GM23338 (cell line): Measurements from ENCODE around the gene SMARCA2. TPM values are rescaled to one million over a fixed set of nuclear protein-coding genes. Genes with fewer than 3 reads are reported as not detected.

Experiments used
- ATAC-seq: fragments of 200-7000 bp; cut with Tn5 transposase; 3 replicates; pipeline ENCODE4 v1.9.1; 2020
- DNase-seq: peaks from one replicate; pipeline ENCODE4 v3.0.0-alpha.2; 2015; ENCODE audit warnings: low spot score
- H2AFZ ChIP-seq: fragments of 200-600 bp; sonication (generic); 2 replicates; pipeline ENCODE4 v1.8.0; 2016; ENCODE audit warnings: antibody characterized with exemption, mild to moderate bottlenecking, moderate library complexity
- H3F3A ChIP-seq: fragments of 200-600 bp; sonication (generic); replicated peaks from 2 replicates; pipeline ENCODE4 v1.8.0; 2017; ENCODE audit warnings: antibody characterized with exemption, mixed run types, low read depth
- H3K27ac ChIP-seq: fragments of 200-600 bp; sonication (generic); 2 replicates; pipeline ENCODE4 v1.6.1; 2016; ENCODE audit warnings: low read depth
- H3K27me3 ChIP-seq: fragments of 200-600 bp; sonication (generic); 2 replicates; pipeline ENCODE4 v1.8.0; 2016; ENCODE audit warnings: mild to moderate bottlenecking, mixed run types, moderate library complexity; ENCODE audit not compliant: insufficient read depth
- H3K36me3 ChIP-seq: fragments of 200-600 bp; sonication (generic); 2 replicates; pipeline ENCODE4 v1.8.0; 2016; ENCODE audit warnings: mild to moderate bottlenecking; ENCODE audit not compliant: insufficient read depth
- H3K4me1 ChIP-seq: fragments of 200-600 bp; sonication (generic); 2 replicates; pipeline ENCODE4 v1.8.0; 2016; ENCODE audit warnings: mild to moderate bottlenecking, moderate library complexity; ENCODE audit not compliant: insufficient read depth
- H3K4me2 ChIP-seq: fragments of 200-600 bp; sonication (generic); 2 replicates; pipeline ENCODE4 v1.7.1; 2017; ENCODE audit warnings: mixed run types
- H3K4me3 ChIP-seq: fragments of 200-600 bp; sonication (generic); 2 replicates; pipeline ENCODE4 v1.6.1; 2016; ENCODE audit warnings: mixed run types
- H3K79me2 ChIP-seq: fragments of 200-600 bp; sonication (generic); replicated peaks from 2 replicates; pipeline ENCODE4 v1.8.0; 2017; ENCODE audit warnings: mild to moderate bottlenecking; ENCODE audit not compliant: insufficient read depth
- H3K9me2 ChIP-seq: fragments of 200-600 bp; sonication (generic); 2 replicates; pipeline ENCODE4 v1.8.0; 2017; ENCODE audit not compliant: insufficient read depth
- H4K20me1 ChIP-seq: fragments of 200-600 bp; sonication (generic); replicated peaks from 2 replicates; pipeline ENCODE4 v1.8.0; 2017; ENCODE audit warnings: mild to moderate bottlenecking; ENCODE audit not compliant: insufficient read depth
- H3K27ac Mint-ChIP-seq: 2 replicates; pipeline ENCODE4 v1.8.0; 2020; ENCODE audit warnings: inconsistent platforms, mild to moderate bottlenecking, moderate library complexity, mixed read lengths
- H3K27me3 Mint-ChIP-seq: 3 replicates; pipeline ENCODE4 v1.8.0; 2022; ENCODE audit warnings: low read depth, mild to moderate bottlenecking, moderate library complexity, mixed read lengths, inconsistent platforms; ENCODE audit not compliant: insufficient read depth, poor library complexity
- H3K36me3 Mint-ChIP-seq: 3 replicates; pipeline ENCODE4 v1.8.0; 2021; ENCODE audit warnings: low read depth, mild to moderate bottlenecking, inconsistent platforms, moderate library complexity, mixed read lengths
- H3K4me1 Mint-ChIP-seq: 3 replicates; pipeline ENCODE4 v1.8.0; 2020; ENCODE audit warnings: mild to moderate bottlenecking, inconsistent platforms, mixed read lengths
- H3K4me3 Mint-ChIP-seq: 3 replicates; pipeline ENCODE4 v1.8.0; 2021; ENCODE audit warnings: moderate library complexity, mild to moderate bottlenecking, inconsistent platforms, mixed read lengths
- H3K9me3 Mint-ChIP-seq: 3 replicates; pipeline ENCODE4 v1.8.0; 2020; ENCODE audit warnings: moderate library complexity, mild to moderate bottlenecking, inconsistent platforms, mixed read lengths
- CREB1 ChIP-seq: fragments of 250-450 bp; sonication (Bioruptor Pico); IDR thresholded peaks from 2 replicates; pipeline ENCODE4 v1.5.0; 2020; ENCODE audit warnings: low read depth, mild to moderate bottlenecking, moderate library complexity
- CTCF ChIP-seq, 2 experiments: fragments of 200-600 bp in 1 of 2; sonication (generic) in 1 of 2; conservative IDR thresholded peaks; 2 replicates each; pipeline versions ENCODE4 v1.5.1 to v1.6.1; 2016 to 2017; ENCODE audit warnings: antibody characterized with exemption in 2 of 2, low read depth in 2 of 2, mild to moderate bottlenecking in 2 of 2, moderate library complexity in 1 of 2
- ETS1 ChIP-seq: IDR thresholded peaks from 2 replicates; pipeline ENCODE4 v1.6.1; 2016; ENCODE audit warnings: antibody characterized with exemption
- EZH2 ChIP-seq: fragments of 200-600 bp; sonication (generic); IDR thresholded peaks from one replicate; pipeline ENCODE4 v1.8.0; 2017; ENCODE audit warnings: antibody characterized with exemption, mild to moderate bottlenecking, low read depth; ENCODE audit not compliant: unreplicated experiment
- EZH2phosphoT487 ChIP-seq: fragments of 200-600 bp; sonication (generic); IDR thresholded peaks from one replicate; pipeline ENCODE4 v1.8.1; 2018; ENCODE audit warnings: antibody characterized with exemption; ENCODE audit not compliant: unreplicated experiment
- JUNB ChIP-seq: IDR thresholded peaks from one replicate; pipeline ENCODE4 v1.6.1; 2016; ENCODE audit warnings: antibody characterized with exemption; ENCODE audit not compliant: unreplicated experiment
- POLR2AphosphoS5 ChIP-seq: IDR thresholded peaks from 2 replicates; pipeline ENCODE4 v1.6.1; 2016; ENCODE audit warnings: antibody characterized with exemption, low read depth
- REST ChIP-seq: IDR thresholded peaks from one replicate; pipeline ENCODE4 v1.6.1; 2018; ENCODE audit warnings: antibody characterized with exemption; ENCODE audit not compliant: unreplicated experiment
- ZNF114 ChIP-seq: fragments of 250-450 bp; sonication (Bioruptor Pico); IDR thresholded peaks from 2 replicates; pipeline ENCODE4 v1.5.0; 2020; ENCODE audit warnings: mild to moderate bottlenecking, moderate library complexity
- polyA plus RNA-seq: library from polyadenylated mRNA; unstranded; fragments of >200 nt; fragmentation: Nextera tagmentation; extraction: Ambion mirVana; gene quantifications from 2 replicates; pipeline ENCODE4 v1.2.1, GENCODE V29; 2016
- total RNA-seq: library from RNA; depleted of rRNA; stranded (reverse); fragments of >200 nt; shearing (Covaris generic); gene quantifications from 2 replicates; pipeline ENCODE4 v1.2.3, GENCODE V29; 2014

The SMARCA2 gene
- total and polyA plus RNA-seq, 2 experiments from 2014 or later: 21.7 to 21.9 TPM

GRCh38 chr9:1997646-1998045 is 17.5 kb upstream of the SMARCA2 start:
- no peak overlapping the region for H3K4me2 ChIP-seq
- H3F3A ChIP-seq: no peaks in the 10 kb centered on the region
- Mint-ChIP-seq H3K27ac (no peak overlapping the region), H3K36me3 (no peaks in the 10 kb centered on the region), H3K9me3 (no peaks in the 10 kb centered on the region), H3K4me3 (no peak overlapping the region), H3K4me1 (peaks cover 50% of the 10 kb centered on the region), H3K27me3 (no peaks in the 10 kb centered on the region)
- H3K36me3 ChIP-seq: no peaks in the 10 kb centered on the region
- H3K4me1 ChIP-seq: peaks cover 38% of the 10 kb centered on the region
- H3K27me3 ChIP-seq: no peaks in the 10 kb centered on the region
- ATAC-seq (no peak), DNase-seq (no peak)
- no peak for TF ChIP-seq EZH2
- H4K20me1 ChIP-seq: no peaks in the 10 kb centered on the region
- H2AFZ ChIP-seq: no peak overlapping the region
- H3K27ac ChIP-seq: no peak overlapping the region
- H3K9me2 ChIP-seq: no peaks in the 10 kb centered on the region
- no peak overlapping the region for H3K4me3 ChIP-seq
- H3K79me2 ChIP-seq: no peaks in the 10 kb centered on the region

GRCh38 chr9:1998111-1998510 is 17.0 kb upstream of the SMARCA2 start:
- H3K36me3 ChIP-seq: no peaks in the 10 kb centered on the region
- DNase-seq (no peak), ATAC-seq (no peak)
- no peaks in the 10 kb centered on the region for H3F3A ChIP-seq
- no peaks in the 10 kb centered on the region for H4K20me1 ChIP-seq
- H3K27me3 Mint-ChIP-seq: no peaks in the 10 kb centered on the region
- no peaks in the 10 kb centered on the region for H3K36me3 Mint-ChIP-seq
- no peak overlapping the region for H3K4me3 Mint-ChIP-seq
- no peak overlapping the region for H2AFZ ChIP-seq
- H3K9me2 ChIP-seq: no peaks in the 10 kb centered on the region
- H3K4me1 ChIP-seq: peaks cover 42% of the 10 kb centered on the region
- TF ChIP-seq POLR2AphosphoS5 (no peak), REST (no peak), CREB1 (CRISPR knock-in tag) (no peak), CTCF (conservative IDR thresholded peaks at IDR 0.05; ENCODE audit: low read depth in 2 of 2) (no peak), JUNB (no peak), ZNF114 (CRISPR knock-in tag) (no peak), EZH2phosphoT487 (no peak), ETS1 (no peak)
- H3K4me3 ChIP-seq: no peak overlapping the region
- H3K4me1 Mint-ChIP-seq: peaks cover 54% of the 10 kb centered on the region
- no peaks in the 10 kb centered on the region for H3K9me3 Mint-ChIP-seq
- no peak overlapping the region for H3K27ac Mint-ChIP-seq
- no peak overlapping the region for H3K27ac ChIP-seq
- H3K79me2 ChIP-seq: no peaks in the 10 kb centered on the region
- H3K4me2 ChIP-seq: no peak overlapping the region
- H3K27me3 ChIP-seq: no peaks in the 10 kb centered on the region
